Midbrain (tissue), 1 donor: ENCODE results near the gene CNTFR.
"Not testable (repeated sequence)": the region's sequence is repeated elsewhere in the genome, so short reads cannot be mapped to it uniquely, and the experiment has no call there.

Source experiments
- DNase-seq: peaks from one replicate; lab custom pipeline; 2025; lab: John Stamatoyannopoulos, UW

CNTFR gene

GRCh38 chr9:34554211-34555001 lies 35.1 kb downstream of the CNTFR start:
- DNase-seq = no peak

DNA sequence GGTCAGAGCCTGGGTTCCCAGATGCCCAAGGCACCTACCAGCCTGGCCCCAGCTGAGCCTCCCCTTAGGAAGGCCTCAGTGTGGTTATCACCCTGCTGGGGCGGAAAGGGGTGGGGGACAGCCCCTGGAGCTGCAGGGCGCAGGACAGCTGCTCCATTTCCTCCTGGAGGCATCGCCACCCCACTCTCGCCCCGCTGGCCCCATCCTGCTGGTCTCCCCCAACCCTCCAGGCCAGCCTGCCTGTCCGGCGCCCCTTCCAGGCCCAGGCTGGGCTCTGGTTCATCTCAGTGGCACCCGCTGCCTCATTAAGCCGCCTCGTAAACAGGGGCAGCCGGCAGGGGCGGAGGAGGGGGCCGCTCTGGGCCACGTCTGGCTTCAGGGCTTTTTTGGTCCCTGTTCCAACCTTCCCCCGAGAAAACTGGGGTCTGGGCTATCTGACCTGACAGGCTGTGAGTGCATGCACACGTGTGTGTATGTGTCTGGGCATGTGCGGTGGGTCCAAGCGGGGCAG lies 36.0 kb downstream of the CNTFR start:
- no peak for DNase-seq

- no peak for DNase-seq
Observed at GRCh38 chr9:34552986-34553385, 36.5 kb downstream of the CNTFR start.

- no peak for DNase-seq
Observed at GRCh38 chr9:34552606-34552981, 36.9 kb downstream of the CNTFR start.

GRCh38 chr9:34551751-34552605 lies 37.5 kb downstream of the CNTFR start:
- no peak for DNase-seq

- no peak for DNase-seq
Observed at GRCh38 chr9:34550681-34551270, 38.7 kb downstream of the CNTFR start.

DNA sequence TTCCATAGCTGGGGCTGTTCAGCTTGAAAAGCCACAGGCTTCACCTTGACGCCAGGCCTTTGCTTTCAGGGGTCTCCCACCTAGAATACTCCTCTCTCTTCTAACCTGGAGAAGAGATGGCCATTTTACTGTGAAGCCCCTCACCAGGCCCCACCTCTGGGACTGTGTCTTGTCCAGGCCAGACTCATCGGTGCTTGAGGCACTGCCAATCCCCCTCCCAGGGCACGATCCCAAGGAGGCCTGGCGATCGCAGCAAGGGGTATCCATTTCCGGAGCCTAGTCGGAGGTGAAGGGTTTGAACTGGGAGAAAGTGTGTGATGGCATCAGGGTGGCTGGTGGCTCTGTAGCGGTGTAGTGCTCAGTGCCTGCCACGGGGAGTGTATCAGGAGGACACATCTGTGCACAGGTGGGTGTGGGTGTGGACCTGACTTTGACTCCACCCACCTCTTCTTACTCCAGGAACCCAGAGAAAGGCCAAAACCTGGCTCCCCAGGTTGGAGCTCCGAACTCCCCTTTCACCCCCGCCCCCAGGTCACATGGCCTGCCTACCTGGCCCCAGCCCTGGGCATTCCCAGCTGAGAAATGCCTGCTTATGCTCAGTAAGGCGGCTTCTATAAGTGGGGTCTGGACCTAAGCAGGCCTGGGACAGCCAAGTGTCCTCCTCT lies 39.4 kb downstream of the CNTFR start:
- DNase-seq = no peak

DNA sequence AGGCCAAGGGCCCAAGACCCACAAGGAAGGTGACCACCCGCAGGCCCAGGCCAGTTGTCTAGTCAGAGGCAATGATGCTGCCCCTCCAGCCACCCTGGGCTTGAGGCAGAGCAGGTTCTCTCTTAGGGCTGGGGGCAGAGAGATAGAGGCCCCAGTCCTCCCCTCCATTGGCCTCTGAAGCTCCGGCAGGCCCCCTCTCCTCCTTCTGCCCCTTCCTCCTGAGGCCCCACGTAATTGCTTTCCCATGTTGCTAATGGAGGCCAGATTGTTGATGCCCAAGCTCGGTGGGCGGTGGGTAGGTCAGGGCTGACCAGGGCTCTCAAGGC lies 40.2 kb downstream of the CNTFR start:
- no peak for DNase-seq

DNA sequence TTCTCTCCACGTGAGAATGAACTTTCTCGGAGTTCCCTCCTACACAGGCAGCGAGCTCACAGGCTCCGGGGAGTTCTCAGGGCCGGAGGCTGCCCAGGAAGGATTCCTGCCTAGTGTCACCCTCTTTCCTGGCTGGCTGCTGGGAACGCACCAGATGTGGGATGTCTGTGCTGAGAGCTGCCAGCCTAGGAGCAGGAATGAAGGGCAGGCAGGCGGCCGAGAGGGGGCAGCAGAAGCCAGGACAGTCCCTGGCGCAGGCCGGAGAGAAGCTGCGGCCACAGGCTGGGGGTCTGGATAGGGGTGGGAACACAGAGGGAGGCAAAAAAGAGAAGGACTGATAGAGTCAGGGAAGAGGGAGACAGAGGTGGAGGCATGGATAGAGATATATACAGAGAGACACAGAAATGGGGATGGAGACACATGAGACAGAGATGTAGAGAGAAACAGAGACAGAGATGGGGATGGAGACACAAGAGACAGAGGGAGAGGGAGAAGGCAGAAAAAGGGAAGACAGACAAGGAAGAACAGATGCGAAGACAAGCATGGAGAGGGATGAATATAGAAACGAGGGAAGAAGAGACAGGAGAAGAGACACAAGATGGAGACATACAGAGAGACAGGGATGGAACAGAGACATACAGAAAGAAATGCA lies 41.4 kb downstream of the CNTFR start:
- peak; percentile 72 for DNase-seq

DNA sequence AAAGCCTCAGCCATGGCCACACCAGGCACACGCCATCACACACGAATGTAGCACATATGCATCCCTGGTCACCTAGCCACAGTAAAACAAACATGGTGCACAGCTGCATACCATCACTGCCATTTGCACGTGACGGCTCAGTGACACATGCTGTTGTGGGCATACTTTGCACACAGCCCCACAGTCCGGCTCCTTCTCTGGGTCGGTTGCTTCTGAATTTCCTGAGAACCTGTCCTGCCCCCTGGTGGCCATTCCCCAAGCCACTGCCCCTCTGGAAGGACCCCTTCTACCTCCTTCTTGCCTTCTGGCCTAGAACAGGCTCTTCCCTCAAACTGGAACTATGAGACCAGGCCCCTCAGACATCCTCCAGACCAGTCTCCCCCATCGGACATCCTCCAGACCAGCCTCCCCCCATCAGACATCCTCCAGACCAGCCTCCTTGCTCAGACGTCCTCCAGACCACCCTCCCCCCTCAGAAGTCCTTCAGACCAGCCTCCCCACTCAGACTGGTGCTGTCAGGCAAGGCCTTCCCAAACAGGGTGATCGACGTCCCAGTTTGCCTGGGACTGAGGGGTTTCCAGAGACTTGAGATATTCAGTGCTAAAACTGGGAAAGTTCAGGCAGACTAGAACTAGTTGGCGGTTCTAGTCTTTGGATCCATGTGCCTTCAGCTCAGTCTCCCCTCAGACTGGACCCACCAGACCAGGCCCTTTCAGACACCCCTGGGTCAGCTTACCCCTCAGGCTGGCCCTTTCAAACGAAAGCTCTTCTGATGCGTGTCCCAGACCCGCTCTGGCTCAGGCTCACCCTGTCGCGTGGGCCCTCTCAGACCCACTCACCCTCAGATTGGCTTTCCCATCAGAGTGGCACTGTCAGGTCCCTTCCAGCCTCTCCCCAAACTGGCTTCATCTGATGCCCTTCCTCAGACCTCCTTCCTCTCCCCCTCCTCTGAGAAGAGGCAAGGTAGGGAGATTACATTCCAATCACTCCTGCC lies 42.4 kb downstream of the CNTFR start:
- DNase-seq = peak; percentile 80

GRCh38 chr9:34546102-34546833 lies 43.3 kb downstream of the CNTFR start:
- DNase-seq = no peak

GRCh38 chr9:34545497-34545896 lies 44.0 kb downstream of the CNTFR start:
- DNase-seq = no peak

- DNase-seq = no peak
Observed at GRCh38 chr9:34544035-34544434, 45.5 kb downstream of the CNTFR start.

GRCh38 chr9:34541540-34541939 lies 48.0 kb downstream of the CNTFR start:
- no peak for DNase-seq

DNA sequence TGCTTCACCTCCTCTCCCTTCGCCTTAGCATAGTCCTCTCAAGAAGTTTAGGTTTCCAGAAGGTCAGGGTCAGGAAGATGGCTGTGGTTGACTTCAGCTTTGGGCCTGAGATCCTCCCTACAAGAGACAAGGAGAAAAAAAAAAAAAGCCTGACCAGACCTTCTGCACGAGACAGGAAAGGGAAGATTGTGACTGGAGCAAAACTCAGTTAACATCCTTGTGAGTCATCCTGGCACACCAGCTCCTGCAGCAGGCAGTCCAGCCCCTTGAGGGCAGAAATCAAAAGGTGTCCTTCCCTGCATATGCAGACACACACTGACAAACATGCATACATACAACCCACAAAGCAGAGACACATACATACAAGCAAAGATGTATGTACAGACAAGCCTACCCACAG lies 48.7 kb downstream of the CNTFR start:
- no peak for DNase-seq

DNA sequence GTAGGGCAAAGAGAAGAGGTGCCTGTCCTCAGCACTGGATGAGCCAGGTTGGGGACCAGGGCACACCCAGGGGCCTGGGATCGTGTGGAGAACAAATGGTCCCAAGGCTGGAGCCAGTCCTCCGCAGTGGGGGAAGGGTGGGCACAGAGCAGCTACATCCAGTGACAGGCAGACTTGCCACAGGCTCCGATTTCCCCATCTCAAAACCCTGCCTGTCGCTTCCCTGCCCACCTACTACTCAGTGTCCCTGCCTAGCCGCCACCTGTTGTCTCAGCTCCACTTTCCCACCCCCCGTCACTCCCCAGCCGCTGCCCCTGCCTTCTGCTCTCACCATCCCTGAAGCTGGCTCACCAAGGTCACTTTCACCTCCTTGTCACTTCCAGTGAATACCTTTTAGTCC lies 52.8 kb downstream of the CNTFR start:
- no peak for DNase-seq

- DNase-seq = not testable (repeated sequence)
Observed at GRCh38 chr9:34532041-34532440, 57.5 kb downstream of the CNTFR start.

DNA sequence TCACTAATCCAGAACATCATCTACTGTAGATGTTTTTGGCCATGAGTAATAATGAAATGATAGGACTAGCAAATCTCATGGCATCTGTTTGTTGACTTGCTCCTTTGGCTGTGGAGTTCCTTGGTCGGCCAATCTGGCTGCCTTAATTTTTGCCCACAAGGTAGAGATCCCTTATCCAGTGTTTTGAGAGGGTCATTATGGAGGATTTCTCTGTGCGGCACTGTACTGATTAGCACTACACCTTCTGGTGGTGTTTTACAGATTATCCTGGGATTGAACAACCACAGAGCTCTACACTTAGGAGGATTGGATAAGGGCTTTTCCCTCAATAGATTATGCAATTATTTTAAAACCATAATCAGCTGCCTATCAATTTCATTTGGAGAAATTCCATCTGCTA lies 63.5 kb downstream of the CNTFR start:
- no peak for DNase-seq

DNA sequence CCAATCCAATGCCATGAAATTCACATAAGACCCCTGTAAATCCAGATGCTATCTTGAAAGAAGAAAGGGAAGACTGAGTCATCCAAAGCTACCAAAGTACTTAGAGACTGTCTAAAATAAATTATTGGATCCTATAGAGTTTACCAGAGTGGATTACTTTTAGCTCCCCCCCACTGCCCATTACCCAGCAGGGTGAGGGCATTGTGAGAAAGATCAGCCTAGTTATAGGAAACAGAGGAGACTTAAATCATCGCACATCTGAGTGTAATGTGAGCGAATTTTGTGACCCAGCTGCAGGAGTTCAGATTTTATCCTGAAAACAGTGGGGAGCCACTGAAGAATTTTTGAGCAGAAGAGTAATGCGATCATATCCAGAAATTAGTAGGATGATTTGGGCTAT lies 65.2 kb downstream of the CNTFR start:
- no peak for DNase-seq
